GM06990 (cell line): ENCODE measurements around the gene KLHL40.

Experiments used
- DNase-seq: peaks from one replicate; pipeline ENCODE4 v3.0.0-alpha.2; 2011; ENCODE audit not compliant: insufficient read length; ENCODE audit errors: extremely low read depth
- H3K27me3 ChIP-seq: replicated peaks from 2 replicates; pipeline ENCODE4 v1.6.0; 2011; ENCODE audit warnings: low read length; ENCODE audit not compliant: control insufficient read depth, insufficient read depth
- H3K36me3 ChIP-seq: 2 replicates; pipeline ENCODE4 v1.5.1; 2011; ENCODE audit warnings: low read length; ENCODE audit not compliant: control insufficient read depth, insufficient read depth
- H3K4me3 ChIP-seq: replicated peaks from 2 replicates; pipeline ENCODE4 v1.5.1; 2011; ENCODE audit warnings: low read depth, mild to moderate bottlenecking, control low read depth, low read length
- TF ChIP-seq, protein P1 (sequence below): IDR thresholded peaks from 2 replicates; pipeline ENCODE4 v1.5.1; 2011; ENCODE audit warnings: low read length, control low read depth, mild to moderate bottlenecking, inconsistent platforms; ENCODE audit not compliant: insufficient read depth, poor library complexity, severe bottlenecking

The KLHL40 gene

GRCh38 chr3:42675909-42676308, 9.4 kb upstream of the KLHL40 start:
- TF ChIP-seq, protein P1, sequence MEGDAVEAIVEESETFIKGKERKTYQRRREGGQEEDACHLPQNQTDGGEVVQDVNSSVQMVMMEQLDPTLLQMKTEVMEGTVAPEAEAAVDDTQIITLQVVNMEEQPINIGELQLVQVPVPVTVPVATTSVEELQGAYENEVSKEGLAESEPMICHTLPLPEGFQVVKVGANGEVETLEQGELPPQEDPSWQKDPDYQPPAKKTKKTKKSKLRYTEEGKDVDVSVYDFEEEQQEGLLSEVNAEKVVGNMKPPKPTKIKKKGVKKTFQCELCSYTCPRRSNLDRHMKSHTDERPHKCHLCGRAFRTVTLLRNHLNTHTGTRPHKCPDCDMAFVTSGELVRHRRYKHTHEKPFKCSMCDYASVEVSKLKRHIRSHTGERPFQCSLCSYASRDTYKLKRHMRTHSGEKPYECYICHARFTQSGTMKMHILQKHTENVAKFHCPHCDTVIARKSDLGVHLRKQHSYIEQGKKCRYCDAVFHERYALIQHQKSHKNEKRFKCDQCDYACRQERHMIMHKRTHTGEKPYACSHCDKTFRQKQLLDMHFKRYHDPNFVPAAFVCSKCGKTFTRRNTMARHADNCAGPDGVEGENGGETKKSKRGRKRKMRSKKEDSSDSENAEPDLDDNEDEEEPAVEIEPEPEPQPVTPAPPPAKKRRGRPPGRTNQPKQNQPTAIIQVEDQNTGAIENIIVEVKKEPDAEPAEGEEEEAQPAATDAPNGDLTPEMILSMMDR = no peak
- Histone ChIP-seq H3K36me3 (no peaks in the 10 kb centered on the region), H3K4me3 (no peak overlapping the region), H3K27me3 (no peaks in the 10 kb centered on the region)
- no peak for DNase-seq

DNA sequence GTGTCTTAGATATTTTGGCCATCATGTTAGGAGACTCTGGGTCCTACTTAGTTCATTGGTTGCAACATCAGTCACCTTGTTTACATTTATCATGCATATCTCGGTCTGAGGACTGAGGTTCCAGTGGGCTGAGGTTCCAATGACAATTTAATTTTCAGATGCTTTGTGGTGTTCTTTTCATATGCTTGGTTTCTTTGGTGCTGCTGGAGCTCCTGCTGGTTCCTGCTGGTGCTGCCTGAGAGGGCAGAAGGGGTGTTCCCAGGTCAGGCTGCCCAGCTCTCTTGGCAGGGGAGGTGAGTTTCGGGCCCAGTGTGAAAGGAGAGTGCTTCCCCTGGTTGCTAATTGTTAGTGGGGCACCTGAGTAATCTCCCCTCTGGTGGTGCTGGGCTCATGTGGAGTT, 6.9 kb upstream of the KLHL40 start:
- Histone ChIP-seq H3K27me3 (no peaks in the 10 kb centered on the region), H3K36me3 (no peaks in the 10 kb centered on the region), H3K4me3 (no peak overlapping the region)
- no peak for DNase-seq
- TF ChIP-seq, protein P1 = no peak

DNA sequence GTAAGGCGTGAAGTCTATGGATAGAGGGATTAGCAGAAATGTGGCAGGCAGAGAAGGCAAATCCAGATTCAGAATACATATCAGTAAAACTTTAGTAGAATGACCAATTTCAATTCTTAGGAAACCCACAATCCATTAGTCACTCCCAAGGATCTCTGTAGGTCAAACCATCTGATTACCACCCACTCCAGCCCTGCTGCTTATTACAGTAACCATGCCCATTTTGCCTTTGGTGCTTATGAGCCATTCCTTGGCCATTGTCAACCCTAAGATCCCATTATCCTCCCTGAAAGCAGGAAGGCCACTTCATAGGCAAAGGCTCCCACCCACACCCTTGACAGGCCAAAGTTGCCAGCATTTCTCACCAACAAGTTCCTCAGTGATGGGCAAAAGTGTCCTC, 5.1 kb upstream of the KLHL40 start:
- H3K36me3 ChIP-seq = no peaks in the 10 kb centered on the region
- H3K27me3 ChIP-seq = no peaks in the 10 kb centered on the region
- no peak overlapping the region for H3K4me3 ChIP-seq
- no peak for DNase-seq
- TF ChIP-seq, protein P1 = no peak

- Histone ChIP-seq H3K4me3 (no peak overlapping the region), H3K36me3 (no peaks in the 10 kb centered on the region), H3K27me3 (no peaks in the 10 kb centered on the region)
- no peak for DNase-seq
- TF ChIP-seq, protein P1 = no peak
Measured at GRCh38 chr3:42680806-42681205, 4.5 kb upstream of the KLHL40 start.

- Histone ChIP-seq H3K4me3 (no peak overlapping the region), H3K36me3 (no peaks in the 10 kb centered on the region), H3K27me3 (no peaks in the 10 kb centered on the region)
- no peak for DNase-seq
- TF ChIP-seq, protein P1 = no peak
Measured at GRCh38 chr3:42681361-42682038, 3.8 kb upstream of the KLHL40 start.
